WI38 (cell line): ENCODE results near the gene ZCCHC2.

Experiments
- H3K4me3 ChIP-seq: 2 replicates; pipeline ENCODE4 v1.5.1; 2011; ENCODE audit warnings: low read depth, mild to moderate bottlenecking, control low read depth, low read length
- TF ChIP-seq, protein P1 (sequence below): IDR thresholded peaks from 2 replicates; pipeline ENCODE4 v1.5.1; 2012; ENCODE audit warnings: low read depth, mild to moderate bottlenecking, control low read depth, low read length

The ZCCHC2 gene

DNA sequence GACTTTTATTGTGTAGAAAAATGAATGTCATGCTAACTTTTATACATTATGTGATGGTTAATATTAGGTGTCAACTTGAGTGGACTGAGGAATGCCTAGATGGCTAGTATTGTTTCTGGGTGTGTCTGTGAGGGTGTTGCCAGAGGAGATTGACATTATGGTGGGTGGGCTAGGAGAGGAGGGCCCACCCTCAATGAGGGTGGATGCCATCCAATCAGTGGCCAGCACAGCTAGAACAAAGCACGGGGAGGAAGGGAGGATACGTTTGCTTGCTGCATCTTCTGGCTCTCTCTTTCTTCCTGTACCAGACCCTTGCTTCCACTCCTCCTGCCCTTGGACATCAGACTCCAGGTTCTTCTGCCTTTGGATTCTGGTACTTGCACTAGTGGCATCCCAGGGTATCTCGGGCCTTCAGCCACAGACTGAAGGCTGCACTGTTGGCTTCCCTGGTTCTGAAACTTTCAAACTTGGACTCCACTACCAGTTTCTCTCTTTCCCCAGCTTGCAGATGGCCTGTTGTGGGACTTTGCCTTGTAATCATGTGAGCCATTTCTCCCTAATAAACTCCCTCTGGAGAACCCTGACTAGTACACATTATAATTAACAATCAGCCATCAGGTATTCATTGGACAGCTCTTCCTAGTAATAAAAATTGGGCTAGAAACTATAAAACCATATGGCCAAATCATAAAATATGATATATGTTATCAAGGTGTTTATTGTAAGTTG is 31.7 kb upstream of the ZCCHC2 start:
- no peak overlapping the region for H3K4me3 ChIP-seq
- TF ChIP-seq, protein P1, sequence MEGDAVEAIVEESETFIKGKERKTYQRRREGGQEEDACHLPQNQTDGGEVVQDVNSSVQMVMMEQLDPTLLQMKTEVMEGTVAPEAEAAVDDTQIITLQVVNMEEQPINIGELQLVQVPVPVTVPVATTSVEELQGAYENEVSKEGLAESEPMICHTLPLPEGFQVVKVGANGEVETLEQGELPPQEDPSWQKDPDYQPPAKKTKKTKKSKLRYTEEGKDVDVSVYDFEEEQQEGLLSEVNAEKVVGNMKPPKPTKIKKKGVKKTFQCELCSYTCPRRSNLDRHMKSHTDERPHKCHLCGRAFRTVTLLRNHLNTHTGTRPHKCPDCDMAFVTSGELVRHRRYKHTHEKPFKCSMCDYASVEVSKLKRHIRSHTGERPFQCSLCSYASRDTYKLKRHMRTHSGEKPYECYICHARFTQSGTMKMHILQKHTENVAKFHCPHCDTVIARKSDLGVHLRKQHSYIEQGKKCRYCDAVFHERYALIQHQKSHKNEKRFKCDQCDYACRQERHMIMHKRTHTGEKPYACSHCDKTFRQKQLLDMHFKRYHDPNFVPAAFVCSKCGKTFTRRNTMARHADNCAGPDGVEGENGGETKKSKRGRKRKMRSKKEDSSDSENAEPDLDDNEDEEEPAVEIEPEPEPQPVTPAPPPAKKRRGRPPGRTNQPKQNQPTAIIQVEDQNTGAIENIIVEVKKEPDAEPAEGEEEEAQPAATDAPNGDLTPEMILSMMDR, result no peak

DNA sequence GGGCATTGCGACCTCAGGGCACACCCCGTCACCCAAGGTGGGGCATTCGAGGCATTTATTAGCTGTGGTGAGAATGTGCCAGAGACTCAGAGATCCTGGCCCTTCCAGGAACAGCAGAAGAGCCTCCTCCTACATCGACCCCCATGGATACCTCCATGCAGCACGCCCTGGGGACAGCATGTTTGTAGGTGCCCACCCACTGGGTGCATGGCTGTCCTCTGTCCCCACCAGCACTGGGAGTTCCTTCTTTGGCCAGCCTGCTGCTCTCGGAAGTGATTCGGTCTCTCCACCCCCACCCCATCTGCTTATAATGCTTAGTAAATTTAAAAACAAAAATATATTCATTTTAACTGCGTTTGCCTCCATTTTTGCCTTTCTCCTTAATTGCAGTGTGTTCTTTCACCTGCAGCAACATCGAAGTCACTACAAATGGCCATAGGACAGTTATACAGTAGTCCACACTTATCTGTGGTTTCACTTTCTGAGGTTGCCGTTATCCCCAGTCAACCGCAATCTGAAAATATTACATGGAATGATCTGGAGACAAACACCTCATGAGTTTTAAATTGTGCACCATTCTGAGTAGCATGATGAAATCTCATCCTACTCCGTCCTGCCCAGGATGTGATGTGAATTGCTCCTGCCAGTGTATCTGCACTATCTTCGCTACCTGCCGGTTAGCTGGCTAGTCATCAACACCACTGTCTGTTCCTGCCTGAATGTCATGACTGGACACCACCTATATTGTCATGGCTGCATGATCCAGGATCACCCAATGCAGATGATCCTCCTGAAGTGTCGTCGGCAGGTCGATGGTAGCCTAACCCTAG is 29.6 kb upstream of the ZCCHC2 start:
- no peak overlapping the region for H3K4me3 ChIP-seq
- TF ChIP-seq, protein P1, result no peak

DNA sequence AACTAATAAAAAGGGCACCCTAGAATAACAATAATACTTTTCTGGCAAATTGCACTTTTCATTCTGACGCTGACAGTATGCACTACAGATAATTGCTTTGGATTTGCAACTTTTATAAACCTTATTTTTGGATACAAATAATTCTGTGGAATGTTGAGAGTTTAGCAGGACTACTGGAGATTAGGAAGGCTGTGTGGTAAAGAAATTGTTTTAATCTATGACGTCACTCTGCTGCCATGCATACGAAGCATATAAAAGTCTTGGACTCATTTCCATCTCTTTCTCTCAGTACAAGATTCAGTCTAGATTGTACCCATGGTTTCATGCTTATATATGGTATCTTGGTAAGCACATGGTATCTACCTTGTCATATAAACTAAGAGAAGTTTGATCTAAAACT is 28.1 kb upstream of the ZCCHC2 start:
- TF ChIP-seq, protein P1, result no peak
- H3K4me3 ChIP-seq, result no peak overlapping the region

DNA sequence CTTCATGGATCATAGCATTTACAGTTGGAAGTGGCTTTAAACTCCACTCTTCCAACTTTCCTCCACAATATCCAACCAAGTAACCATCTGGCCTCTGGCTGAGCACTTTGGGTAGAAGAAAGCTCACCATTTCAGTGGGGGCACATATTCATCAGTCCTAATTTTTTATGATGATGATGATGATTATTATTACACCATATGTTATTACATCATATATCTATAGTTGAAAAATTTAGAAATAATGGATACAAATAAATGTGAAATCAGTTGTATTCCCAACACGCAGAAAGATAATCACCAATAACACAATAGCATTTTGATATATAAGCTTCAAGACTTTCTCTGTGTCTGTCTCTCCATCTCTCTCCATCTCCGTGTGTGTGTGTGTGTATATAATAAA is 26.6 kb upstream of the ZCCHC2 start:
- no peak overlapping the region for H3K4me3 ChIP-seq
- TF ChIP-seq, protein P1, result no peak

DNA sequence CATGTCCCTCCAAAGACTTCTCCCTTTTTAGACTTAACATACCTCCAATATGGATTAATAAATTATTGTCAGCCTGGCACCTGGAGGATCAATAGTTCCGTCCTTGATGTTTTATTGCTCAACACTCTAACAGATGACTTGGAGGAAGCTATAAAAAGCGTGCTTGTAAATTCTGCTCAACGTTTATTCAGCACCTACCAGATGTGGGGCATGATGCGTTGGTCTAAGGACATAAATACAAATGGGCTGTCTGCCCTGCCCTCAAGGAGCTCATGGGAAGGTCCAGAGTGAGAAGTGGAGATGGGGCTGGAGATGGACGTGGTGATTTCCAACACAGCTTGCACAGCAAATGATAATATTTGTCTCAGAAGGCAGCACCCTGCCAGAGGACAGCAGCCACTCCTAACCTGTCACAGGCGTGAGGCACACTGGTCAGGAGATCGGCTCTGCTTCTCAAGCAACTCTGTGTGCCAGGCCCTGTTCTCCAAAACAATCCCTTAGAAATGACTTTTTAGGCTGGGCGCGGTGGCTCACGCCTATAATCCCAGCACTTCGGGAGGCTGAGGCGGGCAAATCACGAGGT is 25.5 kb upstream of the ZCCHC2 start:
- TF ChIP-seq, protein P1, result no peak
- no peak overlapping the region for H3K4me3 ChIP-seq

DNA sequence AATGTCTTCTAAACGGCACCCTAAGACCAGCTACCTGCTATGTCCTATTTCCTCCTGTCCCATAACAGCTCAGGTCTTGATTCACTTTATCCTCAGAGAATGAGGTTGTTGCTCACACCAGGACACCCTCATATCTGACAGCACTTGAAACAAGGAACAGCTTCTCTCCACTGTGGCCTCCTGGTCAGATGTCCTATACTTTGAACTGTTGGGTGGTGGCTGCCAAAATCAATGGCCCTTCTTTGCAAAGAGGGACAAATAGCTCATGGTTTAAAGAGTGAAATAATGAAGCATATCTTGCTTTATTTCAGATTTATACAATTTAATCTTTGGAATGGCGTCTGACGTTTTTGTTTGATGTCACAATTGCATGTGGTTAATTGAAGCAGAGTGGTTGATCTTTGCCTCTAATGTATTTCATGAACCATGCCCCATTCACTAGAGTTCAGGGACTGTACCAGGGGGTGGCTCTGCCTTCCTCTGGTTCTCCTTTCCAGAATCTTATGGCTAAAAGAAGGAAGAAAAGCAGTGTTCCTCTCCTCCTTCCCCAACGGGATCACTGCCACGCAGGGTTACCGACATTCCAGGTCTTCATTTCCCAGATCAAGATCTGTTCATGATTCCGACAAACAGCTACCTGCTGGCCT is 24.1 kb upstream of the ZCCHC2 start:
- H3K4me3 ChIP-seq, result no peak overlapping the region
- TF ChIP-seq, protein P1, result no peak
